CD4-positive, alpha-beta T cell (primary cell): ENCODE data around the gene CLDN20. TPM values are rescaled to one million over a fixed set of nuclear protein-coding genes. Genes with fewer than 3 reads are reported as not detected.

ENCODE experiments used
- ATAC-seq: fragments of 200-7000 bp; cut with Tn5 transposase; one replicate; pipeline ENCODE4 v1.10.0; 2022; ENCODE audit warnings: mild to moderate bottlenecking; ENCODE audit not compliant: poor library complexity
- CTCF ChIA-PET: fragments of 350-600 bp; sonication (Branson Sonifier 250); formaldehyde crosslinking; loops from one replicate; lab custom pipeline; 2021; ENCODE audit warnings: antibody characterized with exemption, inconsistent platforms; lab: Charles Lee
- POLR2A ChIA-PET: fragments of 350-600 bp; sonication (Branson Sonifier 250); formaldehyde crosslinking; loops from one replicate; lab custom pipeline; 2021; ENCODE audit warnings: antibody characterized with exemption, inconsistent platforms; lab: Charles Lee
- DNase-seq, 14 experiments: peaks; one replicate each; pipeline ENCODE4 v3.0.0-alpha.2; 2013 to 2020; ENCODE audit warnings: mixed read lengths in 2 of 14
- H3K27ac ChIP-seq, 2 donors: one replicate each; pipeline versions ENCODE4 v1.5.1 to v1.7.0; 2013; ENCODE audit warnings: low read length in 2 of 2, low read depth in 1 of 2, mild to moderate bottlenecking in 1 of 2
- H3K27me3 ChIP-seq, 2 experiments: 1 replicate in 1 of 2; 2 replicates in 1 of 2; pipeline versions ENCODE4 v1.6.1 to v1.7.0; 2013; ENCODE audit warnings: low read length in 2 of 2, control low read depth in 1 of 2, mild to moderate bottlenecking in 1 of 2, moderate library complexity in 1 of 2; ENCODE audit not compliant: insufficient read depth in 2 of 2, control insufficient read depth in 1 of 2
- H3K36me3 ChIP-seq: one replicate; pipeline ENCODE4 v1.6.1; 2013; ENCODE audit warnings: low read length, control low read depth; ENCODE audit not compliant: insufficient read depth
- H3K4me1 ChIP-seq: one replicate; pipeline ENCODE4 v1.6.1; 2013; ENCODE audit warnings: low read length, control low read depth; ENCODE audit not compliant: insufficient read depth
- H3K4me3 ChIP-seq: one replicate; pipeline ENCODE4 v1.5.1; 2013; ENCODE audit warnings: mild to moderate bottlenecking, low read length, moderate library complexity
- H3K9me3 ChIP-seq, 2 experiments: 1 replicate in 1 of 2; 2 replicates in 1 of 2; pipeline versions ENCODE4 v1.6.1 to v1.7.0; 2013; ENCODE audit warnings: low read length in 2 of 2, mild to moderate bottlenecking in 2 of 2, control low read depth in 1 of 2, moderate library complexity in 1 of 2; ENCODE audit not compliant: control insufficient read depth in 1 of 2, insufficient read depth in 1 of 2
- H3K27ac Mint-ChIP-seq: one replicate; pipeline ENCODE4 v1.8.0; 2020; ENCODE audit warnings: mixed read lengths
- H3K27me3 Mint-ChIP-seq: one replicate; pipeline ENCODE4 v1.8.0; 2021; ENCODE audit warnings: mixed read lengths
- H3K36me3 Mint-ChIP-seq: one replicate; pipeline ENCODE4 v1.8.0; 2021; ENCODE audit warnings: low read depth, mixed read lengths
- H3K4me1 Mint-ChIP-seq: one replicate; pipeline ENCODE4 v1.8.0; 2021; ENCODE audit warnings: low read depth, mixed read lengths
- H3K4me3 Mint-ChIP-seq: one replicate; pipeline ENCODE4 v1.8.0; 2020; ENCODE audit warnings: mild to moderate bottlenecking, mixed read lengths
- H3K9me3 Mint-ChIP-seq: one replicate; pipeline ENCODE4 v1.8.0; 2020; ENCODE audit warnings: mixed read lengths
- intact Hi-C, 2 experiments: fragments of 100-400 bp; cut with DNase I in 1 of 2; cut with micrococcal nuclease in 1 of 2; formaldehyde crosslinking; loops; one replicate each; pipeline versions ENCODE4 v1.15.1 to v1.9.0; 2023 to 2025; cut with DNase I, micrococcal nuclease
- total RNA-seq, 174 experiments: library from RNA in 2 of 174; stranded (reverse) in 2 of 174; gene quantifications; one replicate each; pipeline ENCODE4 v1.2.3 and lab custom pipeline; 2021 to 2026
- TF ChIP-seq, protein P1 (sequence below): fragments of 200-600 bp; IDR thresholded peaks from one replicate; pipeline ENCODE4 v1.8.0; 2022; ENCODE audit warnings: antibody characterized with exemption, mild to moderate bottlenecking

CLDN20 gene
- total RNA-seq, 2 experiments from 2014 or later = not detected

DNA sequence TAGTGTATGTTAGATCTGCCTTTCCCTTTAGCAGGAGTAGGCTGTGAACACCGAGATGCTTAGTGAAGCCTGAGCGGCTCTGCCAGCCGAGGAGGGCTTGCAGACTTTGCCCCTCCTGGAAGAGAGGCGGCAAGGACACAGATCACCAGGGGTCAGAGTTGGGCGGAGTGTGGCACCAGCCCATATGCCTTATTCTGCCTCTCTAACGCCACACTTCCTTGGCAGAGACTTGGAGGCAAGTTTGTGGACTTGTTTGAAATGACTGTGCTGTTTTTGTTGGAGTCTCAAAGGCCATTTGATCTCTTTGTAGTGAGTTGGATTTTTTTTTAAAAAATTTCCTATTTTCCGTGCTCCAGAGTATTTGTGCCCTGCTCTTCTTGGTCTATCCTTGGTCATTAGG lies 44.5 kb upstream of the CLDN20 start:
- H3K27ac ChIP-seq = no peak overlapping the region
- no peak overlapping the region for H3K4me3 ChIP-seq
- Mint-ChIP-seq H3K27ac (no peak overlapping the region), H3K27me3 (no peaks in the 10 kb centered on the region), H3K4me1 (peaks cover 6% of the 10 kb centered on the region), H3K4me3 (no peak overlapping the region), H3K9me3 (no peaks in the 10 kb centered on the region), H3K36me3 (no peaks in the 10 kb centered on the region)
- ChIA-PET CTCF (no interaction called here), POLR2A (no interaction called here)
- no peak for DNase-seq
- intact Hi-C loops = no loop called here
- peaks cover 0 to 2% of the 10 kb centered on the region in 2 experiments for H3K27me3 ChIP-seq
- no peaks in the 10 kb centered on the region for H3K9me3 ChIP-seq
- no peak for ATAC-seq
- TF ChIP-seq, protein P1, sequence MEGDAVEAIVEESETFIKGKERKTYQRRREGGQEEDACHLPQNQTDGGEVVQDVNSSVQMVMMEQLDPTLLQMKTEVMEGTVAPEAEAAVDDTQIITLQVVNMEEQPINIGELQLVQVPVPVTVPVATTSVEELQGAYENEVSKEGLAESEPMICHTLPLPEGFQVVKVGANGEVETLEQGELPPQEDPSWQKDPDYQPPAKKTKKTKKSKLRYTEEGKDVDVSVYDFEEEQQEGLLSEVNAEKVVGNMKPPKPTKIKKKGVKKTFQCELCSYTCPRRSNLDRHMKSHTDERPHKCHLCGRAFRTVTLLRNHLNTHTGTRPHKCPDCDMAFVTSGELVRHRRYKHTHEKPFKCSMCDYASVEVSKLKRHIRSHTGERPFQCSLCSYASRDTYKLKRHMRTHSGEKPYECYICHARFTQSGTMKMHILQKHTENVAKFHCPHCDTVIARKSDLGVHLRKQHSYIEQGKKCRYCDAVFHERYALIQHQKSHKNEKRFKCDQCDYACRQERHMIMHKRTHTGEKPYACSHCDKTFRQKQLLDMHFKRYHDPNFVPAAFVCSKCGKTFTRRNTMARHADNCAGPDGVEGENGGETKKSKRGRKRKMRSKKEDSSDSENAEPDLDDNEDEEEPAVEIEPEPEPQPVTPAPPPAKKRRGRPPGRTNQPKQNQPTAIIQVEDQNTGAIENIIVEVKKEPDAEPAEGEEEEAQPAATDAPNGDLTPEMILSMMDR = no peak
- peaks cover 8% of the 10 kb centered on the region for H3K4me1 ChIP-seq
- H3K36me3 ChIP-seq = no peaks in the 10 kb centered on the region

- Mint-ChIP-seq H3K9me3 (no peaks in the 10 kb centered on the region), H3K36me3 (no peaks in the 10 kb centered on the region), H3K27me3 (no peaks in the 10 kb centered on the region), H3K4me3 (no peak overlapping the region), H3K27ac (no peak overlapping the region), H3K4me1 (peaks cover 6% of the 10 kb centered on the region)
- ChIA-PET POLR2A (no interaction called here), CTCF (no interaction called here)
- no peak overlapping the region for H3K4me3 ChIP-seq
- TF ChIP-seq, protein P1 = no peak
- no peak overlapping the region for H3K27ac ChIP-seq
- peaks cover 13% of the 10 kb centered on the region for H3K4me1 ChIP-seq
- intact Hi-C loops = no loop called here
- ATAC-seq = no peak
- H3K9me3 ChIP-seq = no peaks in the 10 kb centered on the region
- no peaks in the 10 kb centered on the region for H3K36me3 ChIP-seq
- DNase-seq = no peak
- peaks cover 0 to 2% of the 10 kb centered on the region in 2 experiments for H3K27me3 ChIP-seq
These were observed 43.9 kb upstream of the CLDN20 start for GRCh38 chr6:155219858-155220301.

DNA sequence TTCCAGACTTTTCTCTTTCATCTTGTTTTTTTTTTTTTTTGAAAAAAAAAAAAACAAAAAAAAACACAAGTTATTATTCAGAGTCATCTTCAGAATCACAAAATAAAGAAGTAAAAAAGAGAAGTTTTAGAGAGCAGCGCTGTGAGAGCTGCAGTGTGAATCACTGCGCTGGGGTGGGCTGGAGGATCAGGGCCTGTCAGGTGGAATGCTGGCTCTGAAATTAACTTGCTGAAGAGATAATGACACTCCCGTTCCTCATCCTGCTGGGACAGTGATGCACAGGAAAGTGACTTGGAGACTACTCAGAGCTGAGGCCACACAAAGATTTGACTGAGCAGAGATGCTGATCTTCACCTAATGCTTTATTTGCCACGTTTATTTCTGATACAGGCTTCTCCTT lies 42.7 kb upstream of the CLDN20 start:
- no peaks in the 10 kb centered on the region for H3K27me3 Mint-ChIP-seq
- intact Hi-C loops = no loop called here
- CTCF ChIA-PET = interaction anchor here (0.7 kb wide), 1 partner anchor 385 kb away, joined by 4 read pairs; no protein-coding TSS in a partner anchor

More for the DNA sequence above, 42.7 kb upstream of the CLDN20 start:
- Histone ChIP-seq H3K27ac (no peak overlapping the region), H3K27me3 (peaks cover 0 to 2% of the 10 kb centered on the region in 2 experiments), H3K9me3 (no peaks in the 10 kb centered on the region), H3K36me3 (no peaks in the 10 kb centered on the region), H3K4me1 (peaks cover 13% of the 10 kb centered on the region), H3K4me3 (no peak overlapping the region)
- TF ChIP-seq, protein P1 = no peak
- DNase-seq = peak in 2 of 14 experiments; percentile 47 to 65
- Mint-ChIP-seq H3K4me1 (peaks cover 6% of the 10 kb centered on the region), H3K36me3 (no peaks in the 10 kb centered on the region), H3K9me3 (no peaks in the 10 kb centered on the region), H3K27ac (no peak overlapping the region), H3K4me3 (no peak overlapping the region)
- ATAC-seq = no peak
- POLR2A ChIA-PET = no interaction called here
